Medulla oblongata (tissue), 1 donor: ENCODE results near the gene SLC26A5.
"Not testable (repeated sequence)": the region's sequence is repeated elsewhere in the genome, so short reads cannot be mapped to it uniquely, and the experiment has no call there.

Source experiments
- DNase-seq: peaks from one replicate; pipeline ENCODE4 v3.0.0-alpha.2; 2015; ENCODE audit errors: extremely low spot score

Gene SLC26A5

GRCh38 chr7:103446049-103446520, at the start of gene SLC26A5:
TSS of gene SLC26A5 (minus strand) at chr7:103446207. CDS start at chr7:103421514, 24,693 bp downstream.
- DNase-seq: no peak

- no peak for DNase-seq
Measured at GRCh38 chr7:103487419-103487818, 41.4 kb upstream of the SLC26A5 start.

DNA sequence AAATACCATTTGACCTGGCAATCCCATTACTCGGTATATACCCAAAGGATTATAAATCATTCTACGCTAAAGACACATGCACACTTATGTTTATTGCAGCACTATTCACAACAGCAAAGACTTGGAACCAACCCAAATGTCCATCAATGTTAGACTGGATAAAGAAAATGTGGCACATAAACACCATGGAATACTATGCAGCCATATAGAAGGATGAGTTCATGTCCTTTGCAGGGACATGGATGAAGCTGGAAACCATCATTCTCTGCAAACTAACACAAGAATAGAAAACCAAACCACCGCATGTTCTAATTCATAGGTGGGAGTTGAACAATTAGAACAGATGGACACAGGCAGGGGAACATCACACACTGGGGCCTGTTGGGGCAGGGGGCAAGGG, 40.9 kb upstream of the SLC26A5 start:
- DNase-seq: not testable (repeated sequence)

- DNase-seq: no peak
Measured at GRCh38 chr7:103480771-103481170, 34.8 kb upstream of the SLC26A5 start.

DNA sequence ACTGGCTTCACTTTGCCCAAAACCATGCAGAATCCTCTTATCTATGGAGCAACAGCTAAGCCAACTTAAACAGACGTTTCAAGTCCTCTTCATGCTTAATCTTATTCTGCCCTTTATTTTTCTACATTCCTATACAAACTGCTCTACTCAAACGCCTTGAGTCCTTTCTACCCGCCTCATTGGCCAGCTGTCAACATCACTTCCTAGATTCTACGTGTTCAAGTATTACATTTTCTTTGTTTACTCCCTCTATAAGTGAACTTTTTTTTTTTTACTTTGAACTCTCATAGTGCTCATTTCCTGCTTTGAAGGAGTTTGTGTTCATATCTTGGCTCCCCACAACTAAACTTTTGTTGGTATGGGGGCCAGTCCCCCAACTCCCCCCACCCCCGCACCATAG, 28.9 kb upstream of the SLC26A5 start:
- no peak for DNase-seq

GRCh38 chr7:103469095-103469948, 23.3 kb upstream of the SLC26A5 start:
- no peak for DNase-seq

GRCh38 chr7:103466814-103467213, 20.8 kb upstream of the SLC26A5 start:
- no peak for DNase-seq

- DNase-seq: no peak
Measured at GRCh38 chr7:103462358-103462757, 16.4 kb upstream of the SLC26A5 start.

DNA sequence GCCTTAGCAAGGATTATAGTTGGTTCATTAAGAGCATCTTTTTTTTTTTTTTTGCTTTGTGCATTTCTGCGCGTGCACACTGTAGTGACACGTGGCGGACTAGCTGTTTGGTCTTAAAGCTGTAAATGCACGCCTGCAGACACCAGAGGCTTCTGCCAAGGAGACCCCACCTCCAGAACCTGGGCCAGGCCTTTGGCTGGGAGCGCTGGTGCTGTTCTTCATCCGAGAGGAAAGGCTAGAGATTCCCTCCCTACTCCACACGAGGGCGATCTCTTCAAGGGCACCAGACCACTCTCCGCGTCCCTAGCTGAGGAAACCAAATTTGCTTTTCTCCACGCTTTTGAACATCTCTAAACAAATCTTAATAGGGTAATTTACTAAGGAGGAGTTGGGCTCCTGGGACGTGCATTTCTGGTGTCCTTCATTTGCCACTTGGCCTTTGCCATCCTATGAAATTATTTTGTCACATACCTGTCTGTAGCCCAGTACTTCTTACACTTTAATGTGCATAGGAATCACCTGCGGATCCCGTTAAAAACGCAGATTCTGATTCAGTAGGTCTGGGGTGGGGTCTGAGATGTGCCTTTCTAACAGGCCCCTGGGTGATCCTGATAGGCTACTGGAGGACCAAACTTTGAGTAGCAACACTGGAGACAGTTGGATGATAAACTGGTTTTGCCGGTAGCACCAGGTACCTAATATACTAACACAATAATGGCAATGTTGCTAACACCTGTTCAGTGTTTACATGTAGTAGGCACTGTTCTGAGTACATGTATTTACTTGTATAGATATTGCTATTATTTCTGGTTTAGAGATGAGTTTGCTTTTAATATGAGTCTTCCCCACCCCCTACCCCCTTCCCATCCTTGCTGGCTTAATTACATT, 1.3 kb upstream of the SLC26A5 start:
- peak; percentile 71 for DNase-seq

DNA sequence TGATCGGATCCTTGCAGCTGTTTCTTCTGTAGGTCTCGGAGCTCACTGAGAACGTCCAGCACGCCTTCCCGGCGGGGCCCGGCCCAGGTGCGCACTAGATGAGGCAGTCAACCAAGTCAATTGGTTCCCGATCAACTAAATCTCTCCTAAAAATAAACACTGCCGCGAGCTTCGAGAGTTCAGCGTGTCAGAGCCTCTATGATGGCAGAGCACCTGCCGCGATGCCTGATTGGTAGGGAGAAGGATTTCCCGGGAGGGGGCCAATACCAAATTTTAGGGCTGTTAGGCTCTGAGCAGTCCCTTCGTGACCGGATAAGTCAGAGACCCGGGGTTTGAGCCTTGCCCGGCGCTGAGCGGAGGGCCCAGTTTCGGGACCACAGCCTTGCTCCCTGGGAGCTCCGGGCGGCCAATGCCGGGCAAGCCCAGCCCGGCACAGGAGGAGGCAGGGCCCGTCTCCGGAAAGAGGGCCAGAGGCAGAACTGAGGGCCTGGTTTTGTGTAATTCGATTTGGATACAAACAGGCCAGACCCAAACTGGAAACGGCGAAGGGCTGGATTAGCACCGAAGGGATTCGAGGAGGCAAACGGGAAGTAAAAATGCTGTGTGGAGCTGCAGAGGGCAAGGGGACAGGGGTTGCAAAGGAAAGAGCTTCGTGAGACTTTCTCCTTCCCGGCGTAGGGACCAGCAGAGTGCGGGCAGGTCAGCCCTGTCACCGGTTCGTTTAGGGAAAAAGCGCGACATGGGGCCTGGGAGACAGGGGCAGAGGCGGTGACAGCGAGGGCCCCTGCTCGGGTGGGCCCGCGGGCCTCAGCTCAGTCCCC, 569 bp downstream of the SLC26A5 start:
- no peak for DNase-seq

DNA sequence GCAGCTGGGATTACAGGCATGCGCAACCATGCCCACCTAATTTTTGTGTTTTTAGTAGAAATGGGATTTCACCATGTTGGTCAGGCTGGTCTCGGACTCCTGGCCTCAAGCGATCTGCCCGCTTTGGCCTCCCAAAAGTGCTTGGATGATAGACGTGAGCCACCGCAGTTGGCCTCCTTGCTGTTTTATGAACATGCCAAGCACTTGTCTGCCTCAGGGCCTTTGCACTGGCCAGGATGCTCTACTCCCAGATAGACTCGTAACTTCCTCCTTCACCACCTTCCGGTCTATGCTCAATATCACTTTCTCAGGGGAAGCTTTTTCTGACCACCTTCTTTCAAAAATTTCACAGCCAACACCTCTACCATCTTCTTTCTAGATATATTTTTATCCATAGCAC, 6.3 kb downstream of the SLC26A5 start:
- no peak for DNase-seq

- DNase-seq: no peak
Measured at GRCh38 chr7:103437623-103438022, 8.4 kb downstream of the SLC26A5 start.

DNA sequence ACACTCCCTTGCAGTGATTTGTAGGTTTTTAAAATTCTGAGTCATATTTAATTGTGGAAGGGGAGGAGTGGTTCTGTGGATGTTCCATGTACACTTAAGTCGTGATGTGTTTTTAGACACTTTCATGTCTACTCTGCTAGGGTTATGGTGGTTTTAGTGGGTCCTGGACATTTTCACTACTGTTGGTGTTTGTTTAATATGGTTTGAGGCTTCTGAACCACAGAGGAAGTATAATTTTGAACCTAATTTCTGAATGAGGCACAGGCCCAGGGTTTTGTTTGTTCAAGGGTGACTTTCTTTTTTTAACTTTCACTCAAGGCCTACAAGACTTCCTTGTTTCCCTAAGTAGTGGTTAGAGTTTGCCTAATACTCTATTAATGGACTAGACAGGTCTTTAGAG, 13.3 kb downstream of the SLC26A5 start:
- no peak for DNase-seq

DNA sequence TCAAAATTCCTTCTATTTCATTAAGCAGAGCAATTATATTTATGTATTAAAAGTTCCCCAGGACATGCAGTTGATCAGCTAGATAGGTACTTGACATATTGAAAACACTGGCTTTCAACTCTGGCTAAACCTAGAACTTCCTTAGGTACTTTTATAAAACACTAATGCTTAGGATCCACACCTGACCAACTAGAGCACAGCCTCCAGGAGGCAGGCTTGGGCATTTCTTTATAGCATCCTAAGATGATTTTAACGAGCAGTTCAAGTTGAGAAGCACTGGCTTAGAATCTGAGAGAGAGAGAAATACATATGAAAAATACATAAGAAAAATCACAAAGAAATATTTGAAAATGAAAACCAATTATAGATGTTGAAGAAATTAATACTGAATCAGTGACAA, 20.8 kb downstream of the SLC26A5 start:
- no peak for DNase-seq

DNA sequence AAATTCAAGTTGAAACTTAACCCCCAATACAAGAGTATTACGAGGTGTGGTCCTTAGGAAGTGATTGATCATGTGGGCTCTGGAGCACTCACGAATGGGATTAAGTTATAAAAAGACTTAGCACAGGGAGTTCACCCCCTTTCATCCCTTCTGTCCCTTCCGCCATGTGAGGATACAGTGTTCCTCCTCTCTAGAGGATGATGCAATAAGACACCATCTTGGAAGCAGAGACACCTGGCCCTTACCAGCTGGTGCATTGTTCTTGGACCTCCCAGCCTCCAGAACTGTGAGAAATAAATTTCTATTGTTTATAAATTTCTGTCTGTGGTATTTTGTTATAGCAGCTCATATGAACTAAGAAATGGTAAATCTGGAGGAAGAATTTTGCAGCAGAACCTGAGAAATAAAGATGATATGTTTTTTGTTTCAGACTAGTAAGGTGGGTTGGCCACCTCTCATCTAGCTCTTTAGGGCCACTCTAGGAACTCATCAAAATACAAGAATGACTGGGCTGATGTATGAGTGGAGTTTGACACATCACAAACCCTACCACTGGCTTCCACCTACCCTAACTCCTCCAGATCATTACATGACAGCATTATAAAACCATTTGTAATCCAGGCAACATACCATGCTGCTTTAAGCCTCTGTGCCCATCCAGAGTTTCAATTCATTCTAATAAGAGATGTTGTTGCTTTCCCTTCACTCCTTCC, 22.4 kb downstream of the SLC26A5 start:
- no peak for DNase-seq

- no peak for DNase-seq
Measured at GRCh38 chr7:103420857-103421384, 25.1 kb downstream of the SLC26A5 start.

- no peak for DNase-seq
Measured at GRCh38 chr7:103418241-103418640, 27.8 kb downstream of the SLC26A5 start.

- DNase-seq: no peak
Measured at GRCh38 chr7:103413407-103413806, 32.6 kb downstream of the SLC26A5 start.

DNA sequence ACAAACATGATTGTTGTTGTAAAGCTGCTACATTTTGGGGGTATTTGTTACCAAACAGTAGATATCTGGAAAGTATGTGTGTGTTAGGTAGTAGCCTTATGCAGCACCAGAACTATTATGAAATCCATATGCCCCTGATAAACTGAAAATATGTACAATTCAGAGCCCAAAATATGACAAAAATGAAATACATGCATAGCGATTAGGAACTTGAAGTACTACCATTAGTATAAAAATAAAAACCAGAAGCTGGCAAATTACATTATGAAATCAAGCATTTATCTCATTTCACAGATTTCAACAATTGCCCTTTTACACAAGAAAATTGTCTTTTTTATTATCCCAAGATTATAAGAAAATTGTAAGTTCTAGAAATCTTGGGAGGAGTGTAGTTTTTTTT, 33.9 kb downstream of the SLC26A5 start:
- no peak for DNase-seq

GRCh38 chr7:103405789-103406613, 40.0 kb downstream of the SLC26A5 start:
- not testable (repeated sequence) for DNase-seq
